Upper lobe of left lung (tissue), 4 donors: ENCODE results near the gene MAOA.

Source experiments
- POLR2AphosphoS5 ChIP-seq, 2 donors: sonication (generic); formaldehyde crosslinking; IDR thresholded peaks; one replicate each; pipeline ENCODE4 v1.5.1; 2017; ENCODE audit warnings: antibody characterized with exemption in 2 of 2
- TF ChIP-seq, protein P1 (sequence below), 6 experiments: fragments of 450-650 bp in 4 of 6; fragments of 200-600 bp in 2 of 6; sonication (generic) in 2 of 6; IDR thresholded peaks; one replicate each; pipeline ENCODE4 v1.5.1; 2016 to 2019; ENCODE audit warnings: antibody characterized with exemption in 6 of 6

DNA sequence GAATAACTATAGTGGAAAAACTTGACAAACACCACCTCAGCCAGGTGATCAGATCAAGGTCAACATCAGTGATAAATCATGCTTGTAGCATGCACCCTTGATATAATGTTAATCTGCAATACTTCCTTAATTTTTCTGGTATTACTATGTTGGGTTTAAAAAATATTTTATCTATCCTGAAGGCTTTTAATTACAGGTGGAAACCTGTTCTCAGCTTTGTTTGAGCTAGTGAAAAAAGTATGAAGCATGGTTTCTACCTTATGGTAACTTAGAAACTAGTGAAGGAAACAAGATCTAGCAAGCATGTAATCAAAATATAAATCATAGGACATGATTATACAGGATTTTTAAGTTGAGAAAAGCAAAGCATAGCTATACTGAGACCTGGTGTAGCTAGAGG lies 26.6 kb downstream of the MAOA start:
- TF ChIP-seq, protein P1, sequence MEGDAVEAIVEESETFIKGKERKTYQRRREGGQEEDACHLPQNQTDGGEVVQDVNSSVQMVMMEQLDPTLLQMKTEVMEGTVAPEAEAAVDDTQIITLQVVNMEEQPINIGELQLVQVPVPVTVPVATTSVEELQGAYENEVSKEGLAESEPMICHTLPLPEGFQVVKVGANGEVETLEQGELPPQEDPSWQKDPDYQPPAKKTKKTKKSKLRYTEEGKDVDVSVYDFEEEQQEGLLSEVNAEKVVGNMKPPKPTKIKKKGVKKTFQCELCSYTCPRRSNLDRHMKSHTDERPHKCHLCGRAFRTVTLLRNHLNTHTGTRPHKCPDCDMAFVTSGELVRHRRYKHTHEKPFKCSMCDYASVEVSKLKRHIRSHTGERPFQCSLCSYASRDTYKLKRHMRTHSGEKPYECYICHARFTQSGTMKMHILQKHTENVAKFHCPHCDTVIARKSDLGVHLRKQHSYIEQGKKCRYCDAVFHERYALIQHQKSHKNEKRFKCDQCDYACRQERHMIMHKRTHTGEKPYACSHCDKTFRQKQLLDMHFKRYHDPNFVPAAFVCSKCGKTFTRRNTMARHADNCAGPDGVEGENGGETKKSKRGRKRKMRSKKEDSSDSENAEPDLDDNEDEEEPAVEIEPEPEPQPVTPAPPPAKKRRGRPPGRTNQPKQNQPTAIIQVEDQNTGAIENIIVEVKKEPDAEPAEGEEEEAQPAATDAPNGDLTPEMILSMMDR (IDR thresholded peaks at IDR 0.05): no peak
- no peak for TF ChIP-seq POLR2AphosphoS5 (IDR thresholded peaks at IDR 0.05)
